Activated naive CD8-positive, alpha-beta T cell treated with anti-CD3 and anti-CD28 coated beads, Interleukin-2, amount 50 U/mL, for 16 hours (primary cell): ENCODE data around the gene BMP8A.

Experiments used
- DNase-seq: peaks from one replicate; pipeline ENCODE4 v3.0.0-alpha.2; 2020; ENCODE audit warnings: low read depth, low spot score

The BMP8A gene

DNA sequence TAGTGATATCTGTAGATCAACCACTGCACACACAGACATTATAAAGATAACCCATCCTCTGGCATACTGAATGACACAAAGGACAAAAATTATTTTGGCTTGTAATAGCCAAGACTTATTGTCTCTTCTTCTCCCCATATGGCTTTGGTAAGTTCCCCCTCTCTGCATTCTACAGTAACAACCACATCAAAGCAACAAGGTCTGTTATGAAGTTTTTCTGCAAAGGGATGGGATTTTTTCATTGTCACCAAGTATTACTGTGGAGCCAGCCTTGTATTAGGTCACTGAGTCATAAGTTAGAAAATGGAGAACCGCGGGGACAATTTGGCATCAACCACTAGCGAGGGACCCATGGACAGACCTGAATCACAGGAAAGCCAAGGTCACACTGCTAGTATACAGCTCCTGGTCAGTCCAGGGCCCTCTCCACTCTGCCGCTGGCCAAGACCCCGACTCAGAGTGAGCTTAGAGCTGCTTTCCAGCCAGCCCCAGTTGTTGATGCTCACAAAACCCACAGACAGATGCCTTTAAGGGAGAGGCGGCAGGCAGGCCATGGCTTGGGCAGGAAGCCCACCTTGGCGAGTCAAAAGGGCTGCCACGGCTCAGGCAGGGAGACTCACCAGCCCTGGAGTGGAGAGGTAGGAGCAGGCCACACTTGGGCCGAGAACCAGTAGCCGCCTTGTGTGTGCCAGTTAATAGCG is 79.2 kb downstream of the BMP8A start:
- no peak for DNase-seq

DNA sequence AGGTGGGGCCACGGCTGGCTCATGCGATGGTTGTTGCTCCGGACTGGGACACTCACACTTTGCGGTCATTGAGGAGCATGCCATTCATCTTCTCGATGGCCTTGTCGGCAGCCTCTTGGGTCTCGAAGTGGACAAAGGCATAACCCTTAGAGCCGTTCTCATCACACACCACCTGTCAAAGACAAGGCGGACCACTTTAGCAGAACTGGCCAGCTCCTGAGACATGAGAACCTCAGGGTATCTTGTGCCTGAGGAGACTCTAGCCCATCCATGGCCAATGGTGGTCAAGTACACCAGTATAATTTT is 79.7 kb downstream of the BMP8A start:
- no peak for DNase-seq

DNA sequence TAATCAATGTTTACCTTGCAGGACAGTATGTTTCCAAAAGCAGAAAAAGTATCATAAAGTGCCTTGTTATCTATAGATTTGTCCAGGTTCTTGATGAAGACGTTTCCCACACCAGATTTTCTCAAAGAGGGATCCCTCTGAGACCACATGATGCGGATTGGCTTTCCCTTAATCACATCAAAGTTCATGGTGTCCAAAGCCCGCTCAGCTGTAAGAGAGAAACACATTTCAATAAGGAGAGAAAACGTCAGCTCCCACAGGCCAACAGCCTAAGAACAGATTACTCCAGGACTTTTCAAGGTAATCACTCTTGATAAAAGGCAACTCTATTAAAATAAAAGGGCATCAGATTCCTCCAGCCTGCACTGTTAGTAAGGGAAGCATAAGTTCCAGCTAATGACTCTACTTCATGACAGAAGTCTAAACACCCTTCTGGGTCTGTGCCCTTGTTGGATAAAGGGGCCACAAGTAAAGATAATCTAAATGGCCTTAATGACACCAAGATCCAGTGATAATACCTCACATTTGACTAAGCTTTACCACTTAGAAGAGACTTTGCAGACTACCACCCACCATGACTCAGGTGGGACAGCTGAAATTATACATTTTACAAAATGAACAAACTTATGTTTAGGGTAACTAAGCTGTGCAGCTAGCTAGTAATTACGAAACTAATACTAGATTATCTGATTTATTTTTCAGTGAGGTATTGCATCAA is 81.1 kb downstream of the BMP8A start:
- no peak for DNase-seq

GRCh38 chr1:39573097-39573465 is 81.6 kb downstream of the BMP8A start:
- DNase-seq: no peak

DNA sequence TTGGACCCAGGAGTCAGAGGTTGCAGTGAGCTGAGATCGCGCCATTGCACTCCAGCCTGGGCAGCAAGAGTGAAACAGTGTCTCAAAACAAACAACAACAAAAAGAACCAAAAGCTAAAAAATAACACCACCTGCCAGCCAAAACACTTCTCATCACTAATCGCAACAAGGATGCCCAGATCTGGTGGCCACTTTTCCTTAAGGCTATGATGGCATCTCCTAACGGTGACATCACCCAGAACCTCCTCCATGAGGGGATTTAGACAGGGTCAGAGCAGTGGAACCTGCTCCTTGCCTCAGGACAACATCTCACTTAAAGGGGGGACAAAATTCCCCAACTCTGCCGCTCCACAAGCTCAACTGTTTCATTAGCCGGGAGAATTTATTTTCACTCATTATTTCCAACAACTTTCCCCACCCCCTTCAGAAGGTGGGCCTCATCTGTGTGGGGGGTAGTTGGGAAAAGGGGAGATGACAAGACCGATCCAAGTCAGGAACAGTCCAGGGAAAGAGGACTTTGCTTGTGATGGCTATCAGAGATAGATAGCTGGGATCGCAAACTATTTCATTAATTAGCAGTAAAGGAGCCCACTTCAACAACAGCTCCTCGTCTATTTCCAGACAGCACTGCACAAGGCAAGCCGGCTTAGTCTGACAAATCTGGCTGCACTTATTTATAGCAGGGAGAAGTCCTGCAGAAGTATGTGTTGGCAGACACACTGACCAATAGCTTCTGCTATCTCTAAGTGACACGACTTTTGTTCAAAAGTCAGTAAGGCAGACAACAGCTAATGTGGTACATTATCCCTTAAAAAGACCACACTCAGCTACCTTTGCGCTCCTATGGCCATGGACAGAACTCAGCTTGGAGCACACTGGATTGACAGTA is 82.5 kb downstream of the BMP8A start:
- DNase-seq: no peak

GRCh38 chr1:39574646-39575045 is 83.2 kb downstream of the BMP8A start:
- no peak for DNase-seq
